ENCODE results near the gene DYRK3. TPM values are rescaled to one million over a fixed set of nuclear protein-coding genes. Genes with fewer than 3 reads are reported as not detected.

The DYRK3 gene
- total RNA-seq, 6 experiments from 2014 or later: 24.2 to 27.4 (median 26.9) TPM

GRCh38 chr1:206590025-206590758 is 45.1 kb upstream of the DYRK3 start:
- Mint-ChIP-seq H3K27ac (peak overlapping the region; percentile 74), H3K9me3 (no peaks in the 10 kb centered on the region), H3K27me3 (ENCODE audit: insufficient read depth) (peaks cover 3% of the 10 kb centered on the region), H3K4me1 (ENCODE audit: low read depth) (peaks cover 45% of the 10 kb centered on the region), H3K36me3 (ENCODE audit: low read depth) (peaks cover 40% of the 10 kb centered on the region), H3K4me3 (peak overlapping the region; percentile 46)
- peak; percentile 52 for TF ChIP-seq CTCF (IDR thresholded peaks at IDR 0.05)
- DNase-seq: peak; percentile 84

GRCh38 chr1:206591226-206591625 is 44.1 kb upstream of the DYRK3 start:
- peaks cover 45% of the 10 kb centered on the region for H3K4me1 Mint-ChIP-seq (ENCODE audit: low read depth)
- H3K4me3 Mint-ChIP-seq: no peak overlapping the region
- no peak for DNase-seq
- peaks cover 3% of the 10 kb centered on the region for H3K27me3 Mint-ChIP-seq (ENCODE audit: insufficient read depth)
- TF ChIP-seq CTCF (IDR thresholded peaks at IDR 0.05): no peak
- H3K9me3 Mint-ChIP-seq: no peaks in the 10 kb centered on the region
- peak overlapping the region; percentile 30; the same call in 1 of the 2 replicates for H3K27ac Mint-ChIP-seq
- H3K36me3 Mint-ChIP-seq (ENCODE audit: low read depth): peaks cover 43% of the 10 kb centered on the region

- no peak for DNase-seq
- Mint-ChIP-seq H3K36me3 (ENCODE audit: low read depth) (peaks cover 45% of the 10 kb centered on the region), H3K27ac (no peak overlapping the region)
Measured at GRCh38 chr1:206591696-206592095, 43.6 kb upstream of the DYRK3 start.

GRCh38 chr1:206593351-206593925 is 41.9 kb upstream of the DYRK3 start:
- H3K9me3 Mint-ChIP-seq: no peaks in the 10 kb centered on the region
- no peak overlapping the region for H3K4me3 Mint-ChIP-seq
- peaks cover 43% of the 10 kb centered on the region for H3K4me1 Mint-ChIP-seq (ENCODE audit: low read depth)
- DNase-seq: no peak
- H3K36me3 Mint-ChIP-seq (ENCODE audit: low read depth): peaks cover 44% of the 10 kb centered on the region
- no peaks in the 10 kb centered on the region; the same call in 1 of the 2 replicates for H3K27me3 Mint-ChIP-seq (ENCODE audit: insufficient read depth)
- H3K27ac Mint-ChIP-seq: no peak overlapping the region
- TF ChIP-seq CTCF (IDR thresholded peaks at IDR 0.05): no peak

More at GRCh38 chr1:206591696-206592095, 43.6 kb upstream of the DYRK3 start:
- Mint-ChIP-seq H3K4me1 (ENCODE audit: low read depth) (peaks cover 45% of the 10 kb centered on the region), H3K4me3 (no peak overlapping the region), H3K27me3 (ENCODE audit: insufficient read depth) (peaks cover 3% of the 10 kb centered on the region), H3K9me3 (no peaks in the 10 kb centered on the region)
- TF ChIP-seq CTCF (IDR thresholded peaks at IDR 0.05): no peak

GRCh38 chr1:206595581-206596318 is 39.6 kb upstream of the DYRK3 start:
- no peaks in the 10 kb centered on the region for H3K9me3 Mint-ChIP-seq
- TF ChIP-seq CTCF (IDR thresholded peaks at IDR 0.05): no peak
- peaks cover 38% of the 10 kb centered on the region for H3K36me3 Mint-ChIP-seq (ENCODE audit: low read depth)

More at GRCh38 chr1:206595581-206596318, 39.6 kb upstream of the DYRK3 start:
- DNase-seq: no peak
- Mint-ChIP-seq H3K4me1 (ENCODE audit: low read depth) (peaks cover 20% of the 10 kb centered on the region), H3K27me3 (ENCODE audit: insufficient read depth) (peaks cover 2% of the 10 kb centered on the region; the same call in 1 of the 2 replicates), H3K27ac (no peak overlapping the region), H3K4me3 (no peak overlapping the region)
